ENCODE data around the gene TBC1D9B.

Gene TBC1D9B

GRCh38 chr5:179895861-179896260 lies 11.8 kb downstream of the TBC1D9B start:
- H3K79me2 ChIP-seq (ENCODE audit: control insufficient read depth, insufficient read depth, low read length, unreplicated experiment): no peaks in the 10 kb centered on the region
- no peaks in the 10 kb centered on the region for H3K27me3 ChIP-seq (ENCODE audit: insufficient read depth, low read length)
- H3K4me1 ChIP-seq (ENCODE audit: control insufficient read depth, insufficient read depth, low read length, unreplicated experiment): no peaks in the 10 kb centered on the region
- H3K36me3 ChIP-seq (ENCODE audit: insufficient read depth, low read length): peaks cover 28% of the 10 kb centered on the region
- H2AFZ ChIP-seq (ENCODE audit: low read length, unreplicated experiment): no peak overlapping the region
- H3K4me3 ChIP-seq (ENCODE audit: low read depth, low read length): no peak overlapping the region
- H3K27ac ChIP-seq (ENCODE audit: low read depth, low read length): no peak overlapping the region

DNA sequence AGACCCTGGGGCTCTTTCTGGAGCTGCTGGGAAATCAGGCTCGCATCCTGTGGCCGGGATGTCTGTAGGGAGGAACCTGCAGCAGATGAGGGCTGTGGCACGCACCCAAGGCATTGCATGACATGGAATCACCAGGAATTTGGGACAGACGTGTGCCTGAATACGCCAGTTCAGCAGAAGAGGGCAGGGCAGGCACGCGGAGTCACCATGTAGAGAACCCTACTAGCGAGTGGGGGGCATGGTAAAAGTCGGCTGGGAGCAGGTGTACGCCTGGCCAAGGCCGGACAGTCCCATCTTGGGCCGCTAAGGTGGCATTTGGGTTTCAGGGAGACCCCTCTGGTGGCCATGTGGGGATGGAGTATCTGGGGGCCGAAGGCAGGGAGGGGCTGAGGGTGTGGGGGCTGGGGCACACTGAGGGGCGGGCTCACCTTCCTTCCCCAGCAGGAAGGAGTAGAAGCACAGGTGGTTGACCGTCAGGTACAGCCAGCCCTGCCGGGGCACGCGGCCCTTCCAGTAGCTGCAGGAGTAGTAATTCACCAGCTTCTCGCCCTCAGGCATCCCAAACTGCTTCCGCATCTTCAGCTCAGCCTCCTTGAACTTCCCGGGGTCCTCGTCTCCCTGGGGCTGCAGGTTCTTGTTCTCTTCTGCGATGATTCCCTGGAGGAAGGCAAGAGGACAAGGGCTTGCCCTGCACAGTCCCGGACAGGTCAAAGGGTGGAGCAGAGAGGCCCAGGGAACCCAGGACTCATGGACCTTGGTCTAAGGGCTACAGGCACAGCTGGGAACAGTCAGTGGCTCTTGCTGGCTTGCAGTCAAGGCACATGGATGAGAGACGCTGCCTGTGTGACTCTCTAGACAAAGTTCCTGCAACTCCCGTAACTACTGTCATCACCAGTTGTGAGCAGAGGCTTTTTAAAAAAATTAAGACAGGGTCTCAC lies 13.5 kb downstream of the TBC1D9B start:
- H3K4me1 ChIP-seq (ENCODE audit: control insufficient read depth, insufficient read depth, low read length, unreplicated experiment): no peaks in the 10 kb centered on the region
- no peak overlapping the region for H3K4me3 ChIP-seq (ENCODE audit: low read depth, low read length)
- no peaks in the 10 kb centered on the region for H3K79me2 ChIP-seq (ENCODE audit: control insufficient read depth, insufficient read depth, low read length, unreplicated experiment)
- H2AFZ ChIP-seq (ENCODE audit: low read length, unreplicated experiment): no peak overlapping the region
- no peak overlapping the region for H3K27ac ChIP-seq (ENCODE audit: low read depth, low read length)
- peaks cover 28% of the 10 kb centered on the region for H3K36me3 ChIP-seq (ENCODE audit: insufficient read depth, low read length)
- no peaks in the 10 kb centered on the region for H3K27me3 ChIP-seq (ENCODE audit: insufficient read depth, low read length)

- H3K27ac ChIP-seq (ENCODE audit: low read depth, low read length): no peak overlapping the region
- peaks cover 30% of the 10 kb centered on the region for H3K36me3 ChIP-seq (ENCODE audit: insufficient read depth, low read length)
- no peaks in the 10 kb centered on the region for H3K27me3 ChIP-seq (ENCODE audit: insufficient read depth, low read length)
- no peak overlapping the region for H2AFZ ChIP-seq (ENCODE audit: low read length, unreplicated experiment)
- H3K4me1 ChIP-seq (ENCODE audit: control insufficient read depth, insufficient read depth, low read length, unreplicated experiment): no peaks in the 10 kb centered on the region
- H3K4me3 ChIP-seq (ENCODE audit: low read depth, low read length): no peak overlapping the region
- no peaks in the 10 kb centered on the region for H3K79me2 ChIP-seq (ENCODE audit: control insufficient read depth, insufficient read depth, low read length, unreplicated experiment)
Observed at GRCh38 chr5:179893076-179893957, 14.4 kb downstream of the TBC1D9B start.

DNA sequence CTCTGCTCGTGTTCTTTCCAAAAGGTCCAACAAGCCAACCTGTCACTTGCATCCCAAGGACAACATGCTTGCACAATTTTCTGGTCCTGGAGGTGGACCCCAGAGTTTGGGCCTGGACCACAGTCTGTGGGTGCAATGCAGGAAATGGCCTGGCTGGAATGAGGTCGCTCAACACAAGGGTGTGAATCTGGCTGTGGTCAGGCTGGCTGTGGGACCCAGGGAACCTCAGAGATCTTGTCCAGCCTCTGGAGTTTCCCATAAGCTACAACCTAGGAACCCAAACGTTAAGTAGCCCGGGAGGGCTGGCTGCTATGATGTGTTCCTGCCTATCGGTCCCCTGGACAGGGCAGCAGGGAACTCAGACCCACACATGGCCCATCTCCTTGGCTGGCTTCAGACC lies 15.4 kb downstream of the TBC1D9B start:
- Histone ChIP-seq H3K27ac (ENCODE audit: low read depth, low read length) (no peak overlapping the region), H3K79me2 (ENCODE audit: control insufficient read depth, insufficient read depth, low read length, unreplicated experiment) (no peaks in the 10 kb centered on the region), H2AFZ (ENCODE audit: low read length, unreplicated experiment) (no peak overlapping the region), H3K27me3 (ENCODE audit: insufficient read depth, low read length) (no peaks in the 10 kb centered on the region), H3K36me3 (ENCODE audit: insufficient read depth, low read length) (peaks cover 35% of the 10 kb centered on the region; the same call in 1 of the 2 replicates), H3K4me1 (ENCODE audit: control insufficient read depth, insufficient read depth, low read length, unreplicated experiment) (no peaks in the 10 kb centered on the region), H3K4me3 (ENCODE audit: low read depth, low read length) (no peak overlapping the region)

- H3K4me1 ChIP-seq (ENCODE audit: control insufficient read depth, insufficient read depth, low read length, unreplicated experiment): no peaks in the 10 kb centered on the region
- H3K27ac ChIP-seq (ENCODE audit: low read depth, low read length): no peak overlapping the region
- no peak overlapping the region for H2AFZ ChIP-seq (ENCODE audit: low read length, unreplicated experiment)
- no peaks in the 10 kb centered on the region for H3K27me3 ChIP-seq (ENCODE audit: insufficient read depth, low read length)
- H3K36me3 ChIP-seq (ENCODE audit: insufficient read depth, low read length): peaks cover 48% of the 10 kb centered on the region
- H3K79me2 ChIP-seq (ENCODE audit: control insufficient read depth, insufficient read depth, low read length, unreplicated experiment): no peaks in the 10 kb centered on the region
- no peak overlapping the region for H3K4me3 ChIP-seq (ENCODE audit: low read depth, low read length)
Observed at GRCh38 chr5:179890751-179891682, 16.7 kb downstream of the TBC1D9B start.

- H3K79me2 ChIP-seq (ENCODE audit: control insufficient read depth, insufficient read depth, low read length, unreplicated experiment): no peaks in the 10 kb centered on the region
- H3K4me1 ChIP-seq (ENCODE audit: control insufficient read depth, insufficient read depth, low read length, unreplicated experiment): no peaks in the 10 kb centered on the region
- H3K27me3 ChIP-seq (ENCODE audit: insufficient read depth, low read length): no peaks in the 10 kb centered on the region
- no peak overlapping the region for H3K4me3 ChIP-seq (ENCODE audit: low read depth, low read length)
- H3K36me3 ChIP-seq (ENCODE audit: insufficient read depth, low read length): peaks cover 57% of the 10 kb centered on the region
- H2AFZ ChIP-seq (ENCODE audit: low read length, unreplicated experiment): no peak overlapping the region
- no peak overlapping the region for H3K27ac ChIP-seq (ENCODE audit: low read depth, low read length)
Observed at GRCh38 chr5:179889885-179890284, 17.8 kb downstream of the TBC1D9B start.

DNA sequence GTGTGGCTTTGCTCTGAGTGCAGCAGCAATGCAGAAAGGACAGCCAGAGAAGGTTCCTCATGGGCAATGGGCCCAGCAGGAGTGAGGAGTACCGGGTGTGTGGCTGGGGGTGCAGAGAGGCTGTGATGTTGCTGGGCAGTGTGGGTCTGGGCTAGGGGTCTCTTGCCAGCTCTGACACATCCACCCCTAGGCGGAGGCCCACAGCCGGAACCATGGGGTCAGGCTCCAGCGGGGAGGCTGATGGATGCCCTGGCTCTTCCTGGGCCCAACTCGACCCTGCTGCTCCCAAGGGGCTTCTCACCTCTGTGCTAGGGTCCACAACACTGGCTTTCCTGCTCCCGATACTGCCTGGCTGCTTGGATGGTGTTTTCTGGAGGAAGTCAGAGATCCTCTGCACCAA lies 19.9 kb downstream of the TBC1D9B start:
- Histone ChIP-seq H2AFZ (ENCODE audit: low read length, unreplicated experiment) (no peak overlapping the region), H3K27me3 (ENCODE audit: insufficient read depth, low read length) (no peaks in the 10 kb centered on the region), H3K4me1 (ENCODE audit: control insufficient read depth, insufficient read depth, low read length, unreplicated experiment) (no peaks in the 10 kb centered on the region), H3K4me3 (ENCODE audit: low read depth, low read length) (no peak overlapping the region), H3K27ac (ENCODE audit: low read depth, low read length) (no peak overlapping the region), H3K36me3 (ENCODE audit: insufficient read depth, low read length) (peaks cover 75% of the 10 kb centered on the region), H3K79me2 (ENCODE audit: control insufficient read depth, insufficient read depth, low read length, unreplicated experiment) (no peaks in the 10 kb centered on the region)

DNA sequence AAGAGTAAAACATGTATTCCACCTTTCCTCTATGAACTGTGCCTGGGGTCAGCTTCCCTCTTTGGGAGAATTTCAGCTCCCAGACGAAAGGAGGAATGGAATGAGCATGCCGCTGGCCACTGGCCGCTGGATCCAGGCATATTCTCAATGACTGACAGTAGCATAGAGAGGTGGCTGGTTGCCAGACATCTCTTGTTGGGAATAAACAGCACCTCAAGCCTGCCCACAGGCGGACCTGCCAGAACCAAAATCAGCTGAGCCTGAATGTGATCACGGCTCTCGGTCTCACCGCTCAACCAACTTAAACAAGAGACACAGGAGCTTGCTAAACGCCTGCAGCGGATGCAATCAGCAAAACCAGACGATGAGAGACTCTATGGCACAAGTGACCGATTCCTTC lies 20.6 kb downstream of the TBC1D9B start:
- Histone ChIP-seq H3K4me3 (ENCODE audit: low read depth, low read length) (no peak overlapping the region), H3K27ac (ENCODE audit: low read depth, low read length) (no peak overlapping the region), H2AFZ (ENCODE audit: low read length, unreplicated experiment) (no peak overlapping the region)

GRCh38 chr5:179886190-179886911 lies 21.3 kb downstream of the TBC1D9B start:
- Histone ChIP-seq H3K27me3 (ENCODE audit: insufficient read depth, low read length) (no peaks in the 10 kb centered on the region), H3K4me1 (ENCODE audit: control insufficient read depth, insufficient read depth, low read length, unreplicated experiment) (no peaks in the 10 kb centered on the region), H3K27ac (ENCODE audit: low read depth, low read length) (no peak overlapping the region), H2AFZ (ENCODE audit: low read length, unreplicated experiment) (no peak overlapping the region), H3K79me2 (ENCODE audit: control insufficient read depth, insufficient read depth, low read length, unreplicated experiment) (no peaks in the 10 kb centered on the region), H3K4me3 (ENCODE audit: low read depth, low read length) (no peak overlapping the region), H3K36me3 (ENCODE audit: insufficient read depth, low read length) (peaks cover 76% of the 10 kb centered on the region)

More for the DNA sequence above, 20.6 kb downstream of the TBC1D9B start:
- Histone ChIP-seq H3K79me2 (ENCODE audit: control insufficient read depth, insufficient read depth, low read length, unreplicated experiment) (no peaks in the 10 kb centered on the region), H3K36me3 (ENCODE audit: insufficient read depth, low read length) (peaks cover 78% of the 10 kb centered on the region), H3K27me3 (ENCODE audit: insufficient read depth, low read length) (no peaks in the 10 kb centered on the region), H3K4me1 (ENCODE audit: control insufficient read depth, insufficient read depth, low read length, unreplicated experiment) (no peaks in the 10 kb centered on the region)
